GM21723 (cell line): ENCODE measurements around the gene OASL.

Experiments used
- ATAC-seq: cut with Tn5 transposase; IDR thresholded peaks from one replicate; pipeline ENCODE4 v1.9.1; 2021; ENCODE audit warnings: mild to moderate bottlenecking, moderate library complexity; ENCODE audit not compliant: unreplicated experiment

Gene OASL

DNA sequence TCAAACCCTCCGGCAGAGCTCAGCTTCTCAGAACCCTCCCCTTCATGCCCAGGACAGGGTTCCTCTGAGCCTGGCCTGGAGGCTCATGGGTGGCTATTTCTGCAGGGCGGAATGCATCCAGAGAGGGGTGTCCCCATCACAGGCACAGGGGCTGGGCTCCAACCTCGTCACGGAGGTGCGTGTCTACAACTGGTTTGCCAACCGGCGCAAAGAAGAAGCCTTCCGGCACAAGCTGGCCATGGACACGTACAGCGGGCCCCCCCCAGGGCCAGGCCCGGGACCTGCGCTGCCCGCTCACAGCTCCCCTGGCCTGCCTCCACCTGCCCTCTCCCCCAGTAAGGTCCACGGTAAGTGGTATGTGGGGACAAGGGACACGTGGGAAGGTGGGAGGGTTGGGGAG is 45.0 kb downstream of the OASL start:
- no peak for ATAC-seq

DNA sequence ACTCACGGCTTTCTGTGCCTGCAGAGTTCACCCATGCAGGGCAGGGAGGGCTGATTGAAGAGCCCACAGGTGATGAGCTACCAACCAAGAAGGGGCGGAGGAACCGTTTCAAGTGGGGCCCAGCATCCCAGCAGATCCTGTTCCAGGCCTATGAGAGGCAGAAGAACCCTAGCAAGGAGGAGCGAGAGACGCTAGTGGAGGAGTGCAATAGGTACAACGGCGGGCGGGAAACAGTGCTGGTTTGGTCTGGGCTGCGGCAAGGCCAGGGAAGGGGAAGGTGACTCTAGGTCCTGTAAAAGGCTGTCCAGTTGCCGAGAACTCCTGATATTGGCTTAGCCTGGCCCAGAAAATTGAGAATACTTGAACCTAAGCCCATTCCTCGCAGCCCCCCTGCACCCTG is 45.5 kb downstream of the OASL start:
- no peak for ATAC-seq

DNA sequence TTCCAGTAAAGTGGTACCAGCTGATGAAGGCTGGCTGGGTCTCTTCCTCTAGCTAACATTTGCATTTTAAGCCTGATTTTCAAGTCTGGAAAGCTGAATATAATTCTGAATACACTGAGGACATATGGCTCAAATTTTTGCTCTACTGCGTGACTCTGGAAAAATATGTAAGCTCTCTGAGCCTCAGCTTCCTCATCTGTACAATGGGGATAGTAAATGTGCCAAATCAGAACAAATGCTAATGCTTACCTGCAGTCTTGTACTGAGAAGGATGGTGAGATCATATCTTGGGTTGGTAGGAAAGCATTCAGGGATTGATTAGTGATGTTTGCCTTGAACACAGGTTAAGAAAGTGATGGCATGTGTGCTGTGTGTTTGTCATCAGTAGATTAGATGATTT is 46.1 kb downstream of the OASL start:
- no peak for ATAC-seq

DNA sequence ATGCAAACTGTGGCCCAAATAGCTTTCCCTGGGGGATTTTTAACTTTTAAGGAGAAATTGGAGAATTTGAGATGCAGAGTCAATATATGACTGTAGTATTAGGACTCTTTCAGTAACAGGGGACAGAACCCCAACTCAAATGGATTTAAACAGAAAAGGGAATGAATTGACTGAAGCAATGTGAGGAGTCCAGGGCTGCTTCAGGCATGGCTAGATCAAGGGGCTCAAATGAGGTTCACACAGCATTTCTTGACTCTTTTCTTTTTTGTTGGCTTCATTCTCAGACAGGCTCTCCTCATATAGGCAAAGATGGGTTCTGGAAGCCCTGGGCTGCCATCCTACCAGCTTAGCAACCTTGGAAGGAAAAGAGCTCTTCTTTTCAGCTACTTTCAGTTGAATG is 47.1 kb downstream of the OASL start:
- ATAC-seq = no peak

DNA sequence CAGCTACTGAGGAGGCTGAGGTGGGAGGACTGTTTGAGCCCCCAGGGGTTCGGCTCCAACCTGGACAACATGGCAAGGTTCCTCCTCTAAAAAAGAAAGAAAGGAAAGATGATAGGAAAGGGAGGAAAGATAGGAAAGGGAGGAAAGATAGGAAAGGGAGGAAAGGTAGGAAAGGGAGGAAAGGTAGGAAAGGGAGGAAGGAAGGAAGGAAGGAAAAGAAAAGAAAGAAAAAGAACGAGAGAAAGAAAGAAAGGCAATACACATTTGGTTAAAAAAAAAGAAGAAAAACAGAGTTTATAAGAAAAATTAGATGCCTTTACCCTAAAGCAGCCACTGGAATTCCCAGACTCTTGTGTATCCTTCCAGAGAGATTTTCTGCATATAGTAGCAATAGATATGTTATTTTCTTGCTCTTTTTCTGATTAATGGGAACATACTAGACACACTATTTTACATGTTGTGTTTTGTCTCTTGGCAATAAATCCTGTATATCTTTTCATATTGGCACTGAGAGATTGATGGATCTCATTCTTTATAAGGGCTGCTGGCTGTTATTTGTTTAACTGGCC is 48.5 kb downstream of the OASL start:
- ATAC-seq = no peak

DNA sequence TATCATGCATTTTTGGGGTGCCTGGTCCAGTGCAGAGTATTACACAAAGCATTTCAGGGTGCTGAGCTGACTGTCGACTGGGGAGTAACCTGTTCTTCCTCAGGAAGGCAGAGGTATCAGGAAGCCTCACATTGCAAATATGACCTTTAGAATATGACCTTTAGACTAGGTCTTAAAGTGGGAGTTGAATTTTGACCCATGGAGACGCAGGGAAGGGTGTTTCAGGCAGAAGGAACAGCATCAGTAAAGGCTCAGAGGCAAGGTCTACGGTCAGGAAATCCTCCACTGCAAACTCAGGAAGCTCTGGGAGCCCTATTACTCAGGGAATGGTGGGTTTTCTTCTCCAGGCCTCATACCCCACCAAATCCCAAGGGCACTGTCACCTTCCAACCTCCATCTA is 49.4 kb downstream of the OASL start:
- ATAC-seq = no peak

DNA sequence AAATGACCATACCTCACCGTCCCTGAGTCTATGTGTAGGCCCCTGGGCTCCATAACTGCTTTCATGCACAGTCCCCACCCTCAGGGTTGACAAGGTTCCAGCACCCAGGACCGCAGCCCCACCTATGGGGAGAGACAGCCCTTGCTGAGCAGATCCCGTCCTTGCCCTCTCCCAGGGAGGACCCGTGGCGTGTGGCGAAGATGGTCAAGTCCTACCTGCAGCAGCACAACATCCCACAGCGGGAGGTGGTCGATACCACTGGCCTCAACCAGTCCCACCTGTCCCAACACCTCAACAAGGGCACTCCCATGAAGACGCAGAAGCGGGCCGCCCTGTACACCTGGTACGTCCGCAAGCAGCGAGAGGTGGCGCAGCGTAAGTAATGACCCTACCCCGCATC is 50.4 kb downstream of the OASL start:
- no peak for ATAC-seq

DNA sequence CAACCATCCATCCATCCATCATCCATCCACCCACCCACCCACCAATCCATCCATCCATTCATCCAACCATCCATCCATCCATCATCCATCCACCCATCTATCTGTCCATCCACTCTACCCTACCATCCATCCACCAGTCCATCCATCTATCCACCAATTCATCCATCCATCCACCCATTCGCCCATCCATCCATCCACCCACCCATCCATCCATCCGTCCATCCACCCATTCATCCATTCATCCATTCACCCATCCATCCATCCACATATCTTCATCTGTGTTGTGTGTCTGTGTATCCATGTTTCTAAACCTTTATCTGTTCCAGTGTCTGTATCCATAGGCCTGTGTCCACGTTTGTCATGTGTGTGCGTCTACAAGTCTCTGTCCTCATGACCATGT is 50.8 kb downstream of the OASL start:
- ATAC-seq = no peak

DNA sequence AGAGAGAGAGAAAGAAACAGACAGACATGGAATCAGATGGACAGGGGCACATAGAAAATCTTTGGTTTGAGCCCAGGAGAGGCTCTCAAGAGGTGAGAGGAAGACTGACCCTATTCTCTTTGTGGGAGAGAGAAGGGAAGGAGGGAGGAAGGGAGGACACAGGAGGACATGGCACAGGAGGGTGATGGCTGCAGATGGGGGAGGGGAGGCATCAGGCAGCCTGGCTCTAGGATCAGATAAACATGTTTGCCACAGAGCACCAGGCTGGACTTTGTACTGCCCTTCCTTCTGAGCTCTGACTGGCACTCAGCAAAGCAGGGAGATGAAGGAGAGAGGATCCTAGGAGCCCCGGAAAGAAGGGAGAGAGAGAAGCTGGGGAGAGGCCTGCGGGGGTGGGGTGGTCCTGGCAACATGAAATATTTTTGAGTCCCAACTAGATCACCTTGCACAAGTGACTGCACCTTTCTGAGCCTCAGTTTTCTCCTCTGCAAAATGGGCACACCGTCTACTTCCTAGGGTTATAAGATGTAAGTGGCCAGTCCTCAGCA is 54.6 kb downstream of the OASL start:
- no peak for ATAC-seq

DNA sequence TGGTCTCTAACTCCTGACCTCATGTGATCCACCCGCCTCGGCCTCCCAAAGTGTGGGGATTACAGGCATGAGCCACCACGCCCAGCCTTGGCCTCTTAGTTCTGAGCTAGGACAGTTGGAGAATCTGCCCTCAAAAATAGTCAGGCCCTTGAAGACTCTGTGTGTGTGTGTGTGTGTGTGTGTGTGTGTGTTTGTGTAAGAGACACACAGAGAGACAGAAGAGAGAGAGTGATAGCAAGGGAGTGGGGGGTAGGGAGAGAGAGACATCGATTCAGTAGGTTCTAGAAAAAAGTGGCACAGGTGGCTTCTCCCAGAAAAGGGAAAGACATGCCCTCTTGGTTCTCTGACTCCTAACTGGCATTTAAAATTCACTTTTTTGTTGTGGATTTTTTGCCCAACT is 55.3 kb downstream of the OASL start:
- ATAC-seq = no peak

DNA sequence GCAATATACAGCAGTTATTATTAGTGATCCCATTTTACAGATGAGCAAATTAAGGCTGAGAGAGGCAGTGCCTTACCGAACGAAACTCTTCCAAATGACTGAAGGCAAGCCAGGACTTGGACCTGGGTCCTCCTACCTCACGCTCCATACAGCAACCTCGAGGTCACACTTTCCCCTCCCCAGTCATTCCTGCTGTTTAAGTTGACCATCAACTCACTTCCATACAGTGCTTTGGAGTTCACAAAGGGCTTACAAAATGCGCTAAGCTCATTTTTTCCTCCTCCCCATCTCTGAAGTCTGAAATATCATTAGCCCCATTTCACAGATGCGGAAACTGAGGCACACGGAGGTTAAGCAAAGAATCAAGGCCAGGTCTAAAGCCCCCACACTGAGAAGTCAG is 56.4 kb downstream of the OASL start:
- no peak for ATAC-seq

DNA sequence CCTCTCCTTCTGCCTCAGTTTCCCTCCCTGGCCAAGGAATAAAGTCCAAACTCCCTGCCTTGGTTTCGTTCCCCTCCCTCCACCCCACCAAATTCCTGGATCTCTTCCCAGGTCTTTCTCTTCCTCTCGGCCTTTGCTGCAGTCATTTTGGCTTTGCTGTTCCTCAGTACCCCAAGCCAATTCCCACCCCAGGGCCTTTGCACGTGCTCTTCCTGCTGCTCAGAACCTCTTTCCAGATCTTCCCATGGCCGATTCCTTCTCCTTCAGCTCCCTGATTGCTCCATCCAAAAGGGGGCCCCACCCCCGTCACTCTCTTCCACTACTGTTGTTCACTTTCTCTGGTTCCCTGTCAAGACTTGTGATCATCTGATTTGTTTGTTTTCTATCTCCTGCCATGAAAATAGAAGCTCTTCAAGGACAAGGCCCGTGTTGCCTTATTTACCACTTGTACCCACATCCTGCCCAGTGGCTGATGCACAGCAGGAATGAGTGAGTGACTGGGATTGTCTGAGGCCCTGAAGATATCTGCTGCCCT is 57.6 kb downstream of the OASL start:
- ATAC-seq = no peak

DNA sequence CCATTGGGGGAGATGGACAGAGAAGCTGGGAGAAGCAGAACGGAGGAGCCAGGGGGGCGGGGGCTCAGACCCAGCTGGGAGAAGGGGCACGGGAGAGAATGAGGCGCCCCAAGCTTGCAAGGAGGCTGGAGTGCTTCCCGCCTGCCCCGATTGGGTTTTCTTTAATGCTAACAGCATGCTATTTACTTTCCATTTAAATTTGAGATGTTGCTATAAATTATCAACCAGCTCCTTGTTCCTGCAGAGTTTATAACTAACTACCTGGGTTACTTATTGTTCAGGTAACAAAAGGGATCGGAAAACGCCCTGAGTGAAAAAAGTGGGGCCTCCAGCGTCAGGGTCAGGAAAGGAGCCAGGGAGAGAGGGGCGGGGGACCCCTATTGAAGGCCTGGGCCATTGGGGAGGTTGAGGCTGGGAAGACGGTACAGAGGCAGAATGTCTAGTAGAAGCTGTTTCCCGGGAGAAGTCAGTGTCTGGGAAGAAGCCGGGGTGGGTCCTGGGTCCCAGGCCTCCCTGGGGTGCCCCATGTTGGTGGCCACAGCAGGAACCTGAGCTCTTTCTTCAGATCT is 58.2 kb downstream of the OASL start:
- no peak for ATAC-seq

DNA sequence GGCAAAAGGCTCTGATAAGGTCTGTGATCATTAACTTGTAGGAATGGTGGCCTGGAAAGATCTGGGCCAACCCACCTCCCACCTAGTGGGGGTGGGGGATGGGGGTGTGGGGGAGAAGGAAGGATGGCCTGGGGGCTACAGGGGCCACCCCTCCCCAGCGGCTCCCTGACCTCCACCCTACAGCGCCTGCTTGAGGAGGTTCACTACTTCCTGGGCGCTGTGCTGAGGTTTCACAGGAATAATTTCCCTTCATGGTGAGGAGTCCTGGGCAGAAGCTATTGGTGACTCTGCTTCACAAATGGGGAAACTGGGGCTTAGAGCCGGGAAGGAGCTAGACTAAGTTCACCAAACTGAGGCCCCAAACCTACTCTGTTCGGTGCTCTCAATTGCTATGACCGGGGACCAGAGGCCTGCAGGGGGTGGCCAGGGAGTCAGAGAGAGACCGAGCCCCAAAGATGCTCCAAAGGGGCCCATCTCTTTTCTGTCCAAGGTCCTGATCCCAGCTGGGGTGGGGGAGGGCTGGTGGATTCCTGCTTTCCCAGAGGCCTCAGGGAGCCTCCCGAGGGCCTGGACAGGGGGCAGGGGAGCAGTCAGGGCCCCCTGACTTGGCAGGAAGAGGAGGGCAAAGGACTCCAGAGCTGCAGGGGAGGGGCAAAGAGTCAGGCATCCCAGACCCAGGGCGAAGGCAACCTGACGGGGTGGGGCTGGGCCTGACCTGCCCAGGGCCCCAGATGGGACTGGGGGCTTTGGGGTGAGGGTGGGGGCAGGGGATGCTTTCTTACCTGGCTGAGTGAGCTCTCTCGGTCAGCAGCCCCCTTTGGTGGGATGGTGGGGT is 59.0 kb downstream of the OASL start:
- no peak for ATAC-seq

DNA sequence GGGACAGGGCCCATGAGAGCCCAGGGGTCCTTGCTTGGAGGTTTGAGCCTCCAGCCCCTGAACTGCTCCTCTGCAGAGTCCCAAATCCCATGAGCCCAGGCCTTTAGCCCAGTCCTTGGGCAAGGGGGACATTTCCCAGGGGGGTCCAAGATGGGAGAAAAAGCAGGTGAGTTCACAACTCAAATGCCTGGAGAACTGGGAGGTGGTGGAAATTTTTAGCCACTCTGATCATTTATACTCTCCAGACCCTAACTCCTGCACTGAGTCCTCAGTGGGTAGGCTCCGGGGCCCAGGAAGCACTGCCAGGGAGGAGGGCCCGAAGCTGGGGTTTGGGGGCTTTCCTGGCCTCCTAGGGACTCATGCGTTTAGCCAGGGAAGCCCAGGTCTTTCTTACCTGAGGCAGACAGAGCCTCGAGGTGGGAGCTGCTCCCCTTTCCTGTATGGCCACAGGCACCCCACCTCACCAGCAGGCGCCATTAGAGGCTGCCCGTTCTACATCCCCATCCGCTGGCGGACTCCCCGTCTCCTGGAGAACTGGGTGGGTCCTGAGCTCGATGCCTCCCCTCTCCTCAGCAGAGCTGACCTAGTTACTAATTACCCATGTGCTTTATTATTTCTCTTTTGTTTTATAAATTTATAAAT is 59.7 kb downstream of the OASL start:
- no peak for ATAC-seq

DNA sequence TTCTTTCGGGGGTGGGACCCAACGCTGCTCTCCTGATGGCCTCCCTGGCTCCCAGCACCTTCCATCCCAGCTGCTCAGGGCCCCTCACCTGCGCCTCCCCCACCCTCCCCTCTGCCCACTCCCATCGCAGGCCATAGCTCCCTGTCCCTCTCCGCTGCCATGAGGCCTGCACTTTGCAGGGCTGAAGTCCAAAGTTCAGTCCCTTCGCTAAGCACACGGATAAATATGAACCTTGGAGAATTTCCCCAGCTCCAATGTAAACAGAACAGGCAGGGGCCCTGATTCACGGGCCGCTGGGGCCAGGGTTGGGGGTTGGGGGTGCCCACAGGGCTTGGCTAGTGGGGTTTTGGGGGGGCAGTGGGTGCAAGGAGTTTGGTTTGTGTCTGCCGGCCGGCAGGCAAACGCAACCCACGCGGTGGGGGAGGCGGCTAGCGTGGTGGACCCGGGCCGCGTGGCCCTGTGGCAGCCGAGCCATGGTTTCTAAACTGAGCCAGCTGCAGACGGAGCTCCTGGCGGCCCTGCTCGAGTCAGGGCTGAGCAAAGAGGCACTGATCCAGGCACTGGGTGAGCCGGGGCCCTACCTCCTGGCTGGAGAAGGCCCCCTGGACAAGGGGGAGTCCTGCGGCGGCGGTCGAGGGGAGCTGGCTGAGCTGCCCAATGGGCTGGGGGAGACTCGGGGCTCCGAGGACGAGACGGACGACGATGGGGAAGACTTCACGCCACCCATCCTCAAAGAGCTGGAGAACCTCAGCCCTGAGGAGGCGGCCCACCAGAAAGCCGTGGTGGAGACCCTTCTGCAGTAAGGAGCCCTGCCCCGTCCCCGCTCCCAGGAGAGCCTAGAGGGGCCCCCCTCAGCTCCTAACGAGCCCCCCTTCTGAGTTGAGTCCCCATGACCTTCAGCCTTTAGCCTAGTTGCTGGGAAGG is 60.5 kb downstream of the OASL start, which contains the start of gene HNF1A:
TSS of gene HNF1A (plus strand) at position 248 of the 924 bp plus-strand sequence. CDS start at position 474, 226 bp downstream.
- no peak for ATAC-seq

DNA sequence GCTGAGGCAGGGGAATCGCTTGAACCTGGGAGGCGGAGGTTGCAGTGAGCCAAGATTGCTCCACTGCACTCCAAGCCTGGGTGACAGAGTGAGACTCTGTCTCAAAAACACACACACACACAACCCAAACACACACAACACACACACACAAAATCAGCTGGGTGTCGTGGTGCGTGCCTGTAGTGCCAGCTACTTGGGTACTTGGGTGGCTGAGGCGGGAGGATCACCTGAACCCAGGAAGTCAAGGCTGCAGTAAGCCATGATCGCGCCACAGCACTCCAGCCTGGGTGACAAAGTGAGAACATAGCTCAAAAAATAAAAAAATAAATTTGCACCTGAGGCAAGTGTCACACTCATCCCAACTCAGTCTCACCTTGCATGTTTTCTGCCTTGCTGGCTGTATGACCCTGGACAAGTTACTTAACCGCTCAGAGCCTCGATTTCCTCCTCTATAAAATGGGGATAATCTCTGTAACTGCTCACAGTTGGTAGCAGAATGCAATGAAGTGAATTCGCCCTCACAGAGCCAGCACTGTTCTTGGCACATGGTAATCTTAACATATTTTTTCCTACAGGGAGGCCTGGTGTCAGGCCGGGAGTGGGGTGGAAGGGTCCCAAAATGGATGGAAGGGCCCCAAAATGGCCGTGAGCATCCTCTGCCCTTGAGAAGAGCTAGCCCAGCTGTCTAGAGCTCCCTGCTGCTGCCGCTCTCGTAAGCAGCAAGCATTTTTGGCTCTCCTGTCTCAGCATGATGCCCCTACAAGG is 61.3 kb downstream of the OASL start:
- no peak for ATAC-seq

DNA sequence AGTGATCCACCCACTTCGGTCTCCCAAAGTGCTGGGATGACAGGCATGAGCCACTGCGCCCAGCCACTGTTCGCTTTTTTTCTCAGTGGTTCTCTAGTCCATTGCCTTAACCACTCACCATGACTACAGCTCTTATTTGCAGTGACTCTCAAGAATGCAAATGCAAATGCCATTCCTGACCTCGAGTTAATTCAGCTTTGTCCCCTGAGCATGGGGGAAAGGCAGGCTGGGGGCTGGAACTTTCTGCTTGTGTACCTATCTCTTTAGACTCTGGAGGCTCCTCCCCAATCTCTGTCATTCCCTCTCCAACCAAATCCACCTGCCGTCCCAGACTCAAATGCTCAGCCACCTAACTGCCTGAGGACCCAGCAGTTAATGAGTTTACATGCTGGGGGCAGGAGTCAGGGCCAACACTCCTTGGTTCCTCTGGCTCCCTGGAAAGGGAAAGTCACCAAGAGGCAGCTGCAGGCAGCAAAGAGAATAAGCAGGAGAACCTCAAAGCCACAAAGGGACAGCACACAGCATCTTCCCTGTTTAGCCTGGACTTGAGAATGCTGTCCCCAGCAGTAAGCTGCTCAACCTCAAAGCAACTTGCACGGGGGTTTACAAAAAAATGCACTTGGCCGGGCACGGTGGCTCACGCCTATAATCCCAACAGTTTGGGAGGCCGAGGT is 66.0 kb downstream of the OASL start:
- no peak for ATAC-seq
